ENCODE measurements around the gene TUBA3E. TPM values are rescaled to one million over a fixed set of nuclear protein-coding genes. Genes with fewer than 3 reads are reported as not detected.
"Not testable (repeated sequence)": the region's sequence is repeated elsewhere in the genome, so short reads cannot be mapped to it uniquely, and the experiment has no call there.

Gene TUBA3E
- not detected in 2 replicates for total RNA-seq (2012; rRNA removed)

DNA sequence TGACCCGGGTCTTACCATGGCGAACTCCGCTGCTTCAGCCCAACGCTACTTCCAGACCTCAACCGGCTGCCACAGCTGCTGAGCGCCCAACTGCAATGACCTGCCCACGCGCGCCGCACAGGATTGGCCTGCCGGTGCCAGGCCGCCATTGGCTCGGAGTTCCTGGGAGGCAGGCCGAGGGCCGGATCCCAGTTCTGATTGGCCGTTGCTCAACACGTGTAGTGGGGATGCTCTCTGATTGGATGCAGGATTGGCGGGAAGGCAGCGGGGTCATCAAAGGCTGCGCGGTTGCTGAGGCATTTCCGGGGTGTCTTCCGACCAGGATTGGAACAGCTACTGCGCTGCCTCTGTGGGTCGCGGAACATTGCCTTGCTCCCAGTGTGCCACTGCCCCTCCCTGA is at the start of gene TUBA3E:
Gene TUBA3E (minus strand): TSS at position 97 of the 400 bp plus-strand sequence. CDS start 79 bp downstream, at position 18.
- no peak within 1 kb of the TSS for H3K9ac ChIP-seq (ENCODE audit: low read depth, low read length)
- no peaks in the 10 kb centered on the region for H3K27me3 ChIP-seq (ENCODE audit: control insufficient read depth, insufficient read depth, low read length)
- H3K9me3 ChIP-seq (replicated peaks; ENCODE audit: low read length), result no peaks in the 10 kb centered on the region
- H3K4me3 ChIP-seq (ENCODE audit: low read length), result no peak within 1 kb of the TSS
- H3K36me3 ChIP-seq (ENCODE audit: insufficient read depth, low read length), result no peaks in the 10 kb centered on the region
- H3K4me2 ChIP-seq (ENCODE audit: low read length), result no peak within 1 kb of the TSS
- no peaks in the 10 kb centered on the region for H3K4me1 ChIP-seq (ENCODE audit: control insufficient read depth, insufficient read depth, low read length)

DNA sequence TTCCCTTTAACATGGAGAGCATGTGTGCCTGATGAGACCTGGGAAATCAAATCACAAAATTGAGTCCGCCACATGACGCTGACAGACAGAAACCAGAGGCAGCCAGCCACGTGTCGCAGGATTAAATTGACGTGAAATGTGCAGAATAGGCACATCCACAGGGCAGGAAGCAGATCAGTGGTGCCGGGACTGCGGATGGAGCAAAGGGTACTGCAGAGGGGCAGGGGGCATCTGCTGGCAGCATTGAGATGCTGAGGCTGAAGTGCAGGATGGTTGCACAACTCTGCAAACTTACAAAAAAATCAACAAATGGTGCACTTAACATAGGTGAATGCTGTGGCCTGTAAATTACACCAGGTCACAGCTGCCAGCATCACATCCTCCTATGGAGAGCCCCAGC is 48.2 kb upstream of the TUBA3E start:
- Histone ChIP-seq H3K4me2 (ENCODE audit: low read length) (no peak overlapping the region), H3K4me1 (ENCODE audit: control insufficient read depth, insufficient read depth, low read length) (no peaks in the 10 kb centered on the region), H3K9ac (ENCODE audit: low read depth, low read length) (no peak overlapping the region), H3K4me3 (ENCODE audit: low read length) (no peak overlapping the region), H3K36me3 (ENCODE audit: insufficient read depth, low read length) (no peaks in the 10 kb centered on the region), H3K9me3 (replicated peaks; ENCODE audit: low read length) (no peaks in the 10 kb centered on the region), H3K27me3 (ENCODE audit: control insufficient read depth, insufficient read depth, low read length) (no peaks in the 10 kb centered on the region)

DNA sequence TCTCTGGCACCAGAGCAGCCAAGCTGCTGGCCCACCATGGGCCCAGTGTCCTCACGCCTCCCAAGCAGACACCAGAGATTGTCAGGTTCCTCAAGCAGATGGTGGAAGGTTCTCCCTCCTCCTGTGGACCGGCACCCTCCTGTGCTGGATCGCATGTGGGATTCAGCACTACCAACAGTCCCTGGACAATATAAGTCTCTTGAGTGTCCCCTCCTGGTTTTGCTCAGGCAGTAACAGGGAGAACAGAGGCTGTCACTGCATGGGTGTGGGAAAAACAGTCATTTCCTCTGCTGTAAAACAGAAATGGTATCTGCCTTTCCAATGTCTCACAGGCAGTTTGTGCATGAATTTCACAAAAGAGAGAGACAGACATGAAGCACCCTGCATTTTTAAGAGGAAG is 47.7 kb upstream of the TUBA3E start:
- H3K9ac ChIP-seq (ENCODE audit: low read depth, low read length), result no peak overlapping the region
- H3K4me3 ChIP-seq (ENCODE audit: low read length), result no peak overlapping the region
- H3K4me1 ChIP-seq (ENCODE audit: control insufficient read depth, insufficient read depth, low read length), result peaks cover 2% of the 10 kb centered on the region
- no peaks in the 10 kb centered on the region for H3K27me3 ChIP-seq (ENCODE audit: control insufficient read depth, insufficient read depth, low read length)
- no peaks in the 10 kb centered on the region for H3K36me3 ChIP-seq (ENCODE audit: insufficient read depth, low read length)
- H3K9me3 ChIP-seq (replicated peaks; ENCODE audit: low read length), result no peaks in the 10 kb centered on the region
- no peak overlapping the region for H3K4me2 ChIP-seq (ENCODE audit: low read length)

DNA sequence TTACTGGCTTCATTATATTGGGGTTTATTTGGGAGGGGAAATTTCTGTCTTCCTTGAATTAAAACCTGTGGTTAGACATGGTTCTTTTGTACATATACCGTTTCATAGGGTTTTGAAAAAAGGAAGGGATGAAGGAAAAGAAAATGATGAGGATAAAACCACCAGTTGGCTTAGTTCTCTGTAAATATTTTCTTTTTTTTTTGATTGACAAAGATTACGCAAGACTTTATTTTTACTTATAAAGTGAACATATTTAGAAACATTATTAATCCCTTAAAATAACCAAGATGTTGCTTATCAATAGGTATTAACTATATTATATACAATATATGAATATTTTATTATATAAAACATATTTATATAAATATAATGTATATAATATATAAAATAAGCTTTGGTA is 45.1 kb upstream of the TUBA3E start:
- Histone ChIP-seq H3K9me3 (replicated peaks; ENCODE audit: low read length) (no peaks in the 10 kb centered on the region), H3K4me2 (ENCODE audit: low read length) (no peak overlapping the region), H3K4me3 (ENCODE audit: low read length) (no peak overlapping the region), H3K27me3 (ENCODE audit: control insufficient read depth, insufficient read depth, low read length) (no peaks in the 10 kb centered on the region), H3K9ac (ENCODE audit: low read depth, low read length) (no peak overlapping the region), H3K4me1 (ENCODE audit: control insufficient read depth, insufficient read depth, low read length) (peaks cover 4% of the 10 kb centered on the region), H3K36me3 (ENCODE audit: insufficient read depth, low read length) (no peaks in the 10 kb centered on the region)

DNA sequence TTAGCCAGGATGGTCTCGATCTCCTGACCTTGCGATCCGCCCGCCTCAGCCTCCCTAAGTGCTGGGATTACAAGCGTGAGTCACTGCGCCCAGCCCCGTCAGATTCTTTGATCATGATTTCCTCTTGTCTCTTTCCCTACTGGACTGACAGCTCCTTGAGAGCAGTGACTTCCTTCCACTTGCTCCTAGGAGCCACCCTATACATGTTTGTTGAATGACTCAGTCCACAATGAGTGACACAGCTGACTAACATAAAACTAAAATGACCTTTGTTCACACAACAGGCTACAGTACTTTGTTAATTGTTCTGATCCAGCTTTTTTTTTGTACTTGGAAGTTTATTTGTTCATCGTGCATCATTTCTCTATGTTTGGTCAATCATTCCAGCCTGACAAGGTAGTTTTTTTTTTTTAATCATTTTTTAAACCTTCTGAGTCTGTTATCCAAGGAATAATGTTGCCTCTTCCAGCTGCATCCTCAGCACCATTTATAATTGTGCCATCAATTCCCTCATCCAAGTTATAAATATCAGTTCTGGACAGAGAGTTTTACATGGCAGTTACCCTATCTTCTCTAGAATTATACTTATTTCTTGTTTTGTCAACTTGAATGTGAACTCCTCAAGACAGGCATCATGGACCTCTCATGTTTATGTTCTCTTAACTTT is 42.9 kb upstream of the TUBA3E start:
- H3K36me3 ChIP-seq (ENCODE audit: insufficient read depth, low read length), result no peaks in the 10 kb centered on the region
- no peak overlapping the region for H3K9ac ChIP-seq (ENCODE audit: low read depth, low read length)
- no peak overlapping the region for H3K4me3 ChIP-seq (ENCODE audit: low read length)
- H3K9me3 ChIP-seq (replicated peaks; ENCODE audit: low read length), result no peaks in the 10 kb centered on the region
- peaks cover 4% of the 10 kb centered on the region for H3K4me1 ChIP-seq (ENCODE audit: control insufficient read depth, insufficient read depth, low read length)
- H3K27me3 ChIP-seq (ENCODE audit: control insufficient read depth, insufficient read depth, low read length), result no peaks in the 10 kb centered on the region
- no peak overlapping the region for H3K4me2 ChIP-seq (ENCODE audit: low read length)

DNA sequence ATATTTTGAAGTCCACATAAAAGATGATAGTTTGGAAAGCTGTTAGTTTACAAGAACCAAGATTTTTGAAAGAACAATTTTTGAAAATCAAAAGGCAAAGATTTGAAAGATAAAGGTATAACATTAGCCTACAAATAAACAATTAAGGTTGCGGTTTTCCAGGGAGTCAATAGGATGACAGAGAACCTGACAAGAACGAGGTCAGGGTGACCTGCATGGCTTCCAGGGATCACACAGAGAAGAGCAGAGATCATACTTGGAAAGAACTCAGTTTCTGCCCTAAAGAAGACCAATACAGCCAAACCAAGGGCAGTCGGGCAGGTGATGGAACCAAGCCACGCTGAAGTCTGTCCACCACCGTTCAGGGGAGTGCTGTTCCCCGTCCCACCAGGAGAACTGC is 41.3 kb upstream of the TUBA3E start:
- H3K9ac ChIP-seq (ENCODE audit: low read depth, low read length); H3K9me3 ChIP-seq (replicated peaks; ENCODE audit: low read length); H3K4me3 ChIP-seq (ENCODE audit: low read length): not testable (repeated sequence)

DNA sequence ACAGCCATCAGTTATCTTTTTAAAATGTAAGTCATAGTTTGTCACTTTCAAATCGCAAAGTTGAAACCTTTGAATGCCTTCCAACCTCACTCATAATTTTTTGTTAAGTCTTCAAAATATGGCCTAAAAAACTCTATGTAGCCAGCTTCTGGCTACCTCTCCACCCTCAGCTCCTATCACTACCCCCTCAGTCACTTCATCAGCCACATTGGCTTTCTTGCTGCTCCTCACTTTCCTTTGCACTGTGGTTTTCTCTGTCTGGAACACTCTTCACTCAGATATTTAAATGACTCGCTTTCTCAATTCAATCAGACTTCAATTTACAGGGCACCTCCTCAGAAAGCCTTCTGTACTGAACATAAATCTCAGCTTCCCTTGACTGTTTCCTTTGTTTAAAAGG is 34.8 kb upstream of the TUBA3E start:
- not testable (repeated sequence) for H3K27me3 ChIP-seq (ENCODE audit: control insufficient read depth, insufficient read depth, low read length); H3K4me3 ChIP-seq (ENCODE audit: low read length); H3K36me3 ChIP-seq (ENCODE audit: insufficient read depth, low read length); H3K4me1 ChIP-seq (ENCODE audit: control insufficient read depth, insufficient read depth, low read length); H3K9me3 ChIP-seq (replicated peaks; ENCODE audit: low read length); H3K9ac ChIP-seq (ENCODE audit: low read depth, low read length); H3K4me2 ChIP-seq (ENCODE audit: low read length)

More for the DNA sequence above, 41.3 kb upstream of the TUBA3E start:
- not testable (repeated sequence) for H3K36me3 ChIP-seq (ENCODE audit: insufficient read depth, low read length); H3K27me3 ChIP-seq (ENCODE audit: control insufficient read depth, insufficient read depth, low read length); H3K4me1 ChIP-seq (ENCODE audit: control insufficient read depth, insufficient read depth, low read length); H3K4me2 ChIP-seq (ENCODE audit: low read length)

DNA sequence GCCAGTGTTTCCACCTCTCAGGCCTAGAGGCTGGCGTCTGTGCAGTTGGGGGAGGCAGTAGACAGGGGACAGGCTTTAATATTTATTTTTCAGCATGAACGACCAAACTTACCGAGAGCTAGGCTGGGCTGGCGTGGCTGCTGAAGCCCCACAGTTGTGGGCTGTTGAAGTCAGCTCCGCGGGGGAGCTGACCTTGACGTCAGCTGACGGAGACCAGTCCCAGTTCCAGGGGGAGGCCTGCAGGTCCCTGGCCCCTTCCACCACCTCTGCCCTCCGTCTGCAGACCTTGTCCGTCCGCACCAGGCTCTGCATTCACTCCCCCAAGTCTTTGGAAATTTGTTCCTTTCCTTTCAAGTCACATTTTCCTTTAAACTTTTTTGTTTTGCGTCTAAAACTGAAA is 33.4 kb upstream of the TUBA3E start:
- no peaks in the 10 kb centered on the region for H3K27me3 ChIP-seq (ENCODE audit: control insufficient read depth, insufficient read depth, low read length)
- H3K36me3 ChIP-seq (ENCODE audit: insufficient read depth, low read length), result no peaks in the 10 kb centered on the region
- no peak overlapping the region for H3K4me2 ChIP-seq (ENCODE audit: low read length)
- no peaks in the 10 kb centered on the region for H3K4me1 ChIP-seq (ENCODE audit: control insufficient read depth, insufficient read depth, low read length)
- H3K9ac ChIP-seq (ENCODE audit: low read depth, low read length), result no peak overlapping the region
- no peaks in the 10 kb centered on the region for H3K9me3 ChIP-seq (replicated peaks; ENCODE audit: low read length)
- H3K4me3 ChIP-seq (ENCODE audit: low read length), result no peak overlapping the region

DNA sequence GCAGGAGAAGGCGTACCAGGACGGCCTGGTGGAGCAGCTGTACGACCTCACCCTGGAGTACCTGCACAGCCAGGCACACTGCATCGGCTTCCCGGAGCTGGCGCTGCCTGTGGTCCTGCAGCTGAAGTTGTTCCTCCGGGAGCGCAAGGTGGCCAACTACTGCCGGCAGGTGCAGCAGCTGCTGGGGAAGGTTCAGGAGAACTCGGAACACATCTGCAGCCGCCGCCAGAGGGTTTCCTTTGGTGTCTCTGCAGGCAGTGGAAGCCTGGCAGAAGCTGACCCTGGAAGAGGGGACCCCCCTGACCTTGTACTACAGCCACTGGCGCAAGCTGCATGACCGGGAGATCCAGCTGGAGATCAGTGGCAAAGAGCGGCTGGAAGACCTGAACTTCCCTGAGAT is 32.7 kb upstream of the TUBA3E start:
- not testable (repeated sequence) for H3K27me3 ChIP-seq (ENCODE audit: control insufficient read depth, insufficient read depth, low read length); H3K4me2 ChIP-seq (ENCODE audit: low read length); H3K4me1 ChIP-seq (ENCODE audit: control insufficient read depth, insufficient read depth, low read length); H3K9ac ChIP-seq (ENCODE audit: low read depth, low read length); H3K9me3 ChIP-seq (replicated peaks; ENCODE audit: low read length); H3K4me3 ChIP-seq (ENCODE audit: low read length); H3K36me3 ChIP-seq (ENCODE audit: insufficient read depth, low read length)

DNA sequence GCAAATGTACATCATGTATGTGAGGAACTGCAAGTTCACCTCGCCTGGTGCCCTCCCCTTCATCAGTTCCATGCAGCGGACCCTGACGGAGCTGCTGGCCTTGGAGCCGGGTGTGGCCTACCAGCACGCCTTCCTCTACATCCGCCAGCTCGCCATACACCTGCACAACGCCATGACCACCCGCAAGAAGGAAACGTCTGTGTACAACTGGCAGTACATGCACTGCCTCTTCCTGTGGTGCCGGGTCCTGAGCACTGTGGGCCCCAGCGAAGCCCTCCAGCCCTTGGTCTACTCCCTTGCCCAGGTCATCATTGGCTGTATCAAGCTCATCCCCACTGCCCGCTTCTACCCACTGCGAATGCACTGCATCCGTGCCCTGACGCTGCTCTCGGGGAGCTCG is 32.1 kb upstream of the TUBA3E start:
- H3K9me3 ChIP-seq (replicated peaks; ENCODE audit: low read length); H3K9ac ChIP-seq (ENCODE audit: low read depth, low read length); H3K27me3 ChIP-seq (ENCODE audit: control insufficient read depth, insufficient read depth, low read length); H3K4me3 ChIP-seq (ENCODE audit: low read length); H3K4me1 ChIP-seq (ENCODE audit: control insufficient read depth, insufficient read depth, low read length); H3K36me3 ChIP-seq (ENCODE audit: insufficient read depth, low read length); H3K4me2 ChIP-seq (ENCODE audit: low read length): not testable (repeated sequence)

DNA sequence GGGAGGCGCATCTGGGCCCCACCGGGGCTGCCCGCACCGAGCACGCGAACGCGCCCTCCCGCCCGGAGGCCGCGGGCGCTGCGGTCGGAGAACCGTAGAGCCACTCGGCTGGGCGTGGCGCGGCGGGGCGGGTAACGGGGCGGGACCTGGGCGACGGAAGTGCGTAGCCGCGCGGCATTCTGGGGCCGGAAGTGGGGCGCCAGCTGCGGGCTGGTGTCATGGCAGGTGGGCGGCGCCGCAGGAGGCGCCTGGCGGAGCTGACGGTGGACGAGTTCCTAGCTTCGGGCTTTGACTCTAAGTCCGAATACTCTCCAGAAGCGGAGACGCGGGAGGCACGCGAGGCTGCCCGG is 30.9 kb upstream of the TUBA3E start:
- H3K27me3 ChIP-seq (ENCODE audit: control insufficient read depth, insufficient read depth, low read length); H3K4me1 ChIP-seq (ENCODE audit: control insufficient read depth, insufficient read depth, low read length); H3K9me3 ChIP-seq (replicated peaks; ENCODE audit: low read length); H3K36me3 ChIP-seq (ENCODE audit: insufficient read depth, low read length); H3K4me3 ChIP-seq (ENCODE audit: low read length); H3K9ac ChIP-seq (ENCODE audit: low read depth, low read length); H3K4me2 ChIP-seq (ENCODE audit: low read length): not testable (repeated sequence)

DNA sequence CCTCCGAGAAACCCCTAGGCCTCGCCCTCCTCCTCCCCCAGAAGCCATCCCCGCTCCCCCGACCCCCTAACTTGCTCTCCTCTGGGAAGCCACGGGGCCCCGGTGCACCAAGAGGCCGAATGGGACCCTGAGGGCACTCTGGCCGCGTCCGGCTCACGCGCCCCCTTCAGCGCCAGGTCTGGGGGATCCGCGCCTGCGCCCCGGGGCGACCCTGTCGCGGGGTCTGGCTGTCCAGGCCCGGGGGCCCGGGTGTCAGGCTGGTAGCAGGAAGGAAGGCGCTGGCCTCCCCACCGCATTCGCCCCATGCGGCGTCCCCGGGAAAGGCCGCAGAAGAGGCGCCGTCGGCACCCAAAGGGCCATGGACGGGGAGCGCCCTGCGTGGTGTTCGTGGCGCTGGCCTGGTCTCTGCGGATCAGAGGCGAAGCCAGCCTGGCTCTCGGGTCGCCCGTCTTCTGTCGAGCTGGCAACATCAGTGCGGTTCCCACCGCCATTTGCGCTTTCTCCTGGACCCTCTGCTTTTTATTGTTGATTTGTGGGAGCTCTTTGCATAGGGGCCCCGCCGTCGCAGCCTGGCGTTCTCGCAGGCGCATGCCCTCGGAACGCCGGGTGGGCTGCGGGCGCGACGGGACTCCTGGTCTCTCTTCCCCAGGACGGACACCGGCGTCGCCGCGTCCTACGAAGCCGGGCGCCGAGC is 30.4 kb upstream of the TUBA3E start:
- H3K9me3 ChIP-seq (replicated peaks; ENCODE audit: low read length); H3K27me3 ChIP-seq (ENCODE audit: control insufficient read depth, insufficient read depth, low read length); H3K4me1 ChIP-seq (ENCODE audit: control insufficient read depth, insufficient read depth, low read length); H3K4me2 ChIP-seq (ENCODE audit: low read length); H3K9ac ChIP-seq (ENCODE audit: low read depth, low read length); H3K36me3 ChIP-seq (ENCODE audit: insufficient read depth, low read length); H3K4me3 ChIP-seq (ENCODE audit: low read length): not testable (repeated sequence)
